GM12878 (cell line): ENCODE results near the gene WDR38. TPM values are rescaled to one million over a fixed set of nuclear protein-coding genes. Genes with fewer than 3 reads are reported as not detected.

ENCODE experiments used
- ATAC-seq: fragments of 200-7000 bp; cut with Tn5 transposase; 3 replicates; pipeline ENCODE4 v1.9.1; 2020; ENCODE audit warnings: mild to moderate bottlenecking, moderate library complexity
- BruUV-seq: library from RNA; stranded (reverse); fragments of 400-500 nt; replicated peaks from 2 replicates; lab custom pipeline; 2021; lab: Mats Ljungman, UMichigan
- CTCF ChIA-PET: fragments of 300-600 bp; sonication (Branson Sonifier 250); formaldehyde crosslinking; extraction: SDS; loops from one replicate; lab custom pipeline; 2021; ENCODE audit warnings: inconsistent platforms; lab: Yijun Ruan, JAX
- POLR2A ChIA-PET: fragments of 350-600 bp; formaldehyde crosslinking; extraction: SDS; loops from one replicate; lab custom pipeline; 2021; ENCODE audit warnings: inconsistent platforms; lab: Charles Lee
- RAD21 ChIA-PET: fragments of 300-600 bp; sonication (Branson Sonifier 250); formaldehyde crosslinking; loops from one replicate; lab custom pipeline; 2023; ENCODE audit warnings: antibody characterized with exemption; ENCODE audit not compliant: unreplicated experiment; lab: Charles Lee
- SMC1A ChIA-PET: fragments of 300-600 bp; sonication (Branson Sonifier 250); formaldehyde crosslinking; loops from one replicate; lab custom pipeline; 2023; ENCODE audit not compliant: unreplicated experiment, uncharacterized antibody; lab: Charles Lee
- DNase-seq: peaks from one replicate; pipeline ENCODE4 v3.0.0-alpha.2; 2011; ENCODE audit warnings: low read depth, low spot score
- FAIRE-seq: peaks from 3 replicates; lab custom pipeline; 2011; peaks lifted over from hg19 to GRCh38; lab: Jason Lieb, UNC
- H2AFZ ChIP-seq: 2 replicates; pipeline ENCODE4 v1.6.0; 2011; ENCODE audit warnings: low read depth, low read length, control low read depth; ENCODE audit not compliant: control insufficient read depth
- H3K27ac ChIP-seq: 2 replicates; pipeline ENCODE4 v1.5.1; 2011; ENCODE audit warnings: control low read depth; ENCODE audit not compliant: control insufficient read depth, insufficient read depth
- H3K27me3 ChIP-seq, 2 experiments: replicated peaks in 1 of 2; 2 replicates each; pipeline versions ENCODE4 v1.6.0 to v1.6.1; 2011; ENCODE audit warnings: low read length in 1 of 2; ENCODE audit not compliant: control insufficient read depth in 2 of 2, insufficient read depth in 2 of 2
- H3K36me3 ChIP-seq, 2 experiments: 2 replicates each; pipeline ENCODE4 v1.5.1; 2011; ENCODE audit warnings: low read length in 1 of 2; ENCODE audit not compliant: control insufficient read depth in 2 of 2, insufficient read depth in 2 of 2
- H3K4me1 ChIP-seq: 2 replicates; pipeline ENCODE4 v1.6.1; 2011; ENCODE audit warnings: mild to moderate bottlenecking, low read length, moderate library complexity, mixed read lengths; ENCODE audit not compliant: control insufficient read depth, insufficient read depth
- H3K4me2 ChIP-seq: 2 replicates; pipeline ENCODE4 v1.6.0; 2011; ENCODE audit warnings: control low read depth; ENCODE audit not compliant: control insufficient read depth, insufficient read depth
- H3K4me3 ChIP-seq: fragments of 200-600 bp; sonication (generic); 2 replicates; pipeline ENCODE4 v1.5.1; 2016
- H3K79me2 ChIP-seq: 2 replicates; pipeline ENCODE4 v1.6.0; 2011; ENCODE audit warnings: low read length; ENCODE audit not compliant: control insufficient read depth, insufficient read depth
- H3K9ac ChIP-seq: 2 replicates; pipeline ENCODE4 v1.8.0; 2011; ENCODE audit warnings: low read length, control low read depth, mixed read lengths; ENCODE audit not compliant: control insufficient read depth, insufficient read depth
- H3K9me3 ChIP-seq: replicated peaks from 3 replicates; pipeline ENCODE4 v1.5.1; 2011; ENCODE audit warnings: mild to moderate bottlenecking, low read length; ENCODE audit not compliant: control insufficient read depth, insufficient read depth
- H4K20me1 ChIP-seq: 2 replicates; pipeline ENCODE4 v1.6.0; 2011; ENCODE audit not compliant: control insufficient read depth, insufficient read depth
- BHLHE40 ChIP-seq, 2 experiments: fragments of 450-650 bp in 1 of 2; IDR thresholded peaks; 2 replicates each; pipeline ENCODE4 v1.6.1; 2011 to 2017; ENCODE audit warnings: low read depth in 2 of 2, borderline replicate concordance in 1 of 2, improper control_type of control experiment in 1 of 2, low read length in 1 of 2, mild to moderate bottlenecking in 1 of 2
- CEBPB ChIP-seq, 2 experiments: fragments of 150-350 bp in 1 of 2; IDR thresholded peaks; 2 replicates each; pipeline ENCODE4 v1.6.1; 2012 to 2014; ENCODE audit warnings: low read depth in 2 of 2, low read length in 2 of 2, borderline replicate concordance in 1 of 2, inconsistent platforms in 1 of 2
- CREM ChIP-seq: IDR thresholded peaks from 2 replicates; pipeline ENCODE4 v1.6.1; 2014; ENCODE audit warnings: antibody characterized with exemption, low read depth
- IKZF1 ChIP-seq: fragments of 450-650 bp; conservative IDR thresholded peaks from 2 replicates; pipeline ENCODE4 v1.6.1; 2017; ENCODE audit warnings: antibody characterized with exemption, mild to moderate bottlenecking
- MAX ChIP-seq: IDR thresholded peaks from 2 replicates; pipeline ENCODE4 v1.6.1; 2012; ENCODE audit warnings: low read depth, low read length, improper control_type of control experiment
- MLLT1 ChIP-seq: fragments of 450-650 bp; IDR thresholded peaks from 2 replicates; pipeline ENCODE4 v1.6.1; 2016; ENCODE audit warnings: mild to moderate bottlenecking
- MTA2 ChIP-seq: fragments of 450-650 bp; IDR thresholded peaks from 2 replicates; pipeline ENCODE4 v1.6.1; 2016; ENCODE audit warnings: low read depth, mild to moderate bottlenecking, moderate library complexity
- NFIC ChIP-seq: IDR thresholded peaks from 2 replicates; pipeline ENCODE4 v1.6.1; 2012; ENCODE audit warnings: low read depth, mild to moderate bottlenecking, inconsistent platforms, low read length, moderate library complexity
- NFXL1 ChIP-seq: fragments of 450-650 bp; IDR thresholded peaks from 2 replicates; pipeline ENCODE4 v1.6.1; 2017; ENCODE audit warnings: antibody characterized with exemption, mild to moderate bottlenecking, borderline replicate concordance
- NR2C1 ChIP-seq: fragments of 450-650 bp; IDR thresholded peaks from 2 replicates; pipeline ENCODE4 v1.6.1; 2017; ENCODE audit warnings: antibody characterized with exemption, mild to moderate bottlenecking, moderate library complexity
- POLR2A ChIP-seq: IDR thresholded peaks from 2 replicates; pipeline ENCODE4 v1.6.1; 2011; ENCODE audit warnings: low read depth, mild to moderate bottlenecking, low read length
- RCOR1 ChIP-seq: conservative IDR thresholded peaks from 2 replicates; pipeline ENCODE4 v1.6.1; 2012; ENCODE audit warnings: low read depth, low read length, improper control_type of control experiment
- RUNX3 ChIP-seq: IDR thresholded peaks from 2 replicates; pipeline ENCODE4 v1.6.1; 2012; ENCODE audit warnings: low read length, inconsistent platforms
- TBL1XR1 ChIP-seq: IDR thresholded peaks from 2 replicates; pipeline ENCODE4 v1.6.1; 2012; ENCODE audit warnings: low read depth, low read length, improper control_type of control experiment
- TCF12 ChIP-seq: IDR thresholded peaks from 2 replicates; pipeline ENCODE4 v1.6.1; 2011; ENCODE audit warnings: low read depth, mild to moderate bottlenecking, low read length
- ZNF217 ChIP-seq: fragments of 450-650 bp; IDR thresholded peaks from 2 replicates; pipeline ENCODE4 v1.6.1; 2017; ENCODE audit warnings: antibody characterized with exemption, mild to moderate bottlenecking
- WGBS: methylation state at CpG from one replicate; pipeline ENCODE4 v1.1.6; 2016; ENCODE audit warnings: low lambda C conversion rate; ENCODE audit not compliant: insufficient replicate concordance, insufficient coverage; ENCODE audit errors: missing lambda C conversion rate; 5-methylcytosine and 5-hydroxymethylcytosine counted together
- in situ Hi-C: fragments of 300-500 bp; cut with MboI; formaldehyde crosslinking; loops from 9 replicates; pipeline ENCODE4 v1.14.3; 2018; ENCODE audit warnings: mixed read lengths
- intact Hi-C: fragments of 100-400 bp; cut with micrococcal nuclease; formaldehyde crosslinking; loops from one replicate; pipeline ENCODE4 v1.14.2; 2022; ENCODE audit not compliant: unreplicated experiment
- polyA plus RNA-seq, 11 experiments: library from polyadenylated mRNA; depleted of rRNA in 4 of 11; unstranded in 6 of 11; stranded (reverse) in 5 of 11; fragments of >200 nt; fragmentation: Nextera tagmentation in 4 of 11; fragmentation: Illumina TruSeq in 1 of 11; extraction: Ambion mirVana in 4 of 11; extraction: Trizol in 1 of 11; gene quantifications; 1 replicate in 1 of 11; 2 replicates in 10 of 11; pipeline versions ENCODE4 v1.2.1 to v1.2.3, GENCODE V29; 2011 to 2016; ENCODE audit warnings: inconsistent platforms in 2 of 11, missing spikeins in 2 of 11, low read depth in 1 of 11
- total RNA-seq, 4 experiments: library from RNA; depleted of rRNA in 3 of 4; stranded (reverse); fragments of >200 nt in 3 of 4; fragmentation: Illumina TruSeq in 1 of 4; extraction: Trizol in 1 of 4; gene quantifications; 2 replicates each; pipeline versions ENCODE4 v1.2.1 to v1.2.3, GENCODE V29; 2013 to 2021

The WDR38 gene
- total and polyA plus RNA-seq, 10 of the 15 experiments (the other 5 are each of a cell fraction or from before 2014, with no cell fraction given): not detected

GRCh38 chr9:124818431-124819281 lies 34.6 kb upstream of the WDR38 start:
- in situ Hi-C loops (no loop called here), intact Hi-C loops (no loop called here)
- WGBS: 40% methylated on average over 18 of the region's 18 CpGs
- Histone ChIP-seq H3K4me1 (peaks cover 11% of the 10 kb centered on the region), H3K36me3 (no peaks in the 10 kb centered on the region), H3K79me2 (no peaks in the 10 kb centered on the region), H2AFZ (peak overlapping the region; percentile 45), H3K9ac (no peak overlapping the region; the same call in 1 of the 2 replicates), H3K27me3 (no peaks in the 10 kb centered on the region), H3K9me3 (no peaks in the 10 kb centered on the region), H3K27ac (0 out of 2 replicates have a peak overlapping the region, but pooled peaks have one; percentile 28), H3K4me2 (peak overlapping the region; percentile 22), H3K4me3 (no peak overlapping the region), H4K20me1 (no peaks in the 10 kb centered on the region)
- POLR2A ChIA-PET: interaction anchor here (0.6 to 1.6 kb wide), 3 partner anchors 10 to 158 kb away, joined by 3 to 4 read pairs (median 4); no protein-coding TSS in a partner anchor
- no TSS peak for BruUV-seq
- DNase-seq (no peak), FAIRE-seq (no peak), ATAC-seq (peak; percentile 75)
- RAD21 ChIA-PET: interaction anchor here (1.1 to 1.3 kb wide), 2 partner anchors 12 to 41 kb away, joined by 3 to 4 read pairs; partner anchors contain the start of gene OLFML2A
- 0 out of 2 replicates have a peak, but pooled peaks have one; percentile 7 for TF ChIP-seq MTA2
- peak; percentile 74; the same call in 1 of the 2 replicates for TF ChIP-seq MLLT1
- TF ChIP-seq ZNF217: no peak
- 0 out of 2 replicates have a peak, but pooled peaks have one; percentile 28 for TF ChIP-seq IKZF1
- peak; percentile 24; the same call in 1 of the 2 replicates for TF ChIP-seq RUNX3
- TF ChIP-seq RCOR1: no peak
- TF ChIP-seq NFXL1: no peak
- TF ChIP-seq NFIC: peak; percentile 14; the same call in 1 of the 2 replicates
- TF ChIP-seq CEBPB (IDR thresholded peaks at IDR 0.05; ENCODE audit: borderline replicate concordance in 1 of 2, low read depth in 2 of 2, low read length in 2 of 2): no peak
- peak; percentile 63 for TF ChIP-seq TCF12
- peak; percentile 41; the same call in 1 of the 2 replicates for TF ChIP-seq CREM
- no peak for TF ChIP-seq NR2C1
- TF ChIP-seq BHLHE40 (IDR thresholded peaks at IDR 0.05; ENCODE audit: borderline replicate concordance in 1 of 2, low read depth in 2 of 2, low read length in 1 of 2): peak in 1 of 2 experiments; percentile 47; a peak in 2 of 4 replicates
- no peak for TF ChIP-seq TBL1XR1
- TF ChIP-seq MAX: 0 out of 2 replicates have a peak, but pooled peaks have one; percentile 36
- TF ChIP-seq POLR2A: peak; percentile 52; the same call in 1 of the 2 replicates
- SMC1A ChIA-PET: interaction anchor here (0.8 to 1.7 kb wide), 5 partner anchors 15 to 43 kb away, joined by 3 to 7 read pairs (median 4); no protein-coding TSS in a partner anchor
- CTCF ChIA-PET: interaction anchor here (1.0 to 3.0 kb wide), 7 partner anchors 9 to 201 kb away, joined by 3 to 18 read pairs (median 3); partner anchors contain the start of genes NR6A1 and WDR38
